Stimulated activated CD8-positive, alpha-beta memory T cell treated with anti-CD3 and anti-CD28 coated beads, Interleukin-4, amount 100 ng/mL, for 4 hours (primary cell): ENCODE results near the gene CDH4.

Experiments
- DNase-seq, 2 donors: peaks; one replicate each; pipeline ENCODE4 v3.0.0-alpha.2; 2020; ENCODE audit warnings: low read depth in 2 of 2, low spot score in 1 of 2

The CDH4 gene

DNA sequence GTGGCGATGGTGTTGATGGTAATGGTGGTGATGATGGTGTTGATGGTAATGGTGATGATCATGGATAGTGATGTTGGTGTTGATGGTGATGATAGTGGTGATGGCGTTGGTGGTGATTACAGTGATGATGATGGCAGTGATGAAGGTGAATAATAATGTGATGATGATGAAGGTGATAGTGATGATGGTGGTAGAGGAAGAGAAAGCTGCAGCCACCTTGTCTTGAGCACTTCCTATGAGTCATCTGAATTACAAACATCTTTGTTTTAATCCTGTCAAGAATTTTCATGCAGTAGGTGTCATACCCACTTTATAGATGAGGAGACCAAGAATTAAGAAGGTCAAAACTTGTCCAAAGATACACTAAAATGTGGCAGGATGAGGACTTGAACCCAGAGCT, 571.2 kb downstream of the CDH4 start:
- DNase-seq, result no peak

- DNase-seq, result no peak
Observed at GRCh38 chr20:61828891-61829290, 576.8 kb downstream of the CDH4 start.

DNA sequence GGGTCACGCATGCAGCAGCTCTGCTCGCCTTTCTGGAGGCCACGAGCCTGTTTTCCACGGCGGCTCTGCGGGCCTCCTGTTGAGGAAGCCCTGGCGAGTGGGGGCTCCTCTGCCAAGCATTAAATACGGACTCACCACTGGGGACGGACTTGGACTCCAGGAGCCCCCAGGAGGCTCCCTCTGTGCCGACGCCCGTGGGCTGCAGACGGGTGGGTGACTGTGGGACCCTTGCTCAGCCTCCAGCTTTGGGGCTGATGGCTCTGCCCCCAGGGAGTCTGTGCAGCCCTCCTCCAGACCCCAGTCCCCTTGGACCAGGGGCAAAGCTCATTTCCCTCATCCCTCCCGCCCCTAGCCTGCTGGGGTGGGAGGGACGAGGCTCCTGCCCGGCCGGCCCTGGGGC, 577.5 kb downstream of the CDH4 start:
- no peak for DNase-seq

GRCh38 chr20:61830241-61830930, 578.3 kb downstream of the CDH4 start:
- DNase-seq, result no peak

- DNase-seq, result no peak
Observed at GRCh38 chr20:61830991-61831390, 578.9 kb downstream of the CDH4 start.

DNA sequence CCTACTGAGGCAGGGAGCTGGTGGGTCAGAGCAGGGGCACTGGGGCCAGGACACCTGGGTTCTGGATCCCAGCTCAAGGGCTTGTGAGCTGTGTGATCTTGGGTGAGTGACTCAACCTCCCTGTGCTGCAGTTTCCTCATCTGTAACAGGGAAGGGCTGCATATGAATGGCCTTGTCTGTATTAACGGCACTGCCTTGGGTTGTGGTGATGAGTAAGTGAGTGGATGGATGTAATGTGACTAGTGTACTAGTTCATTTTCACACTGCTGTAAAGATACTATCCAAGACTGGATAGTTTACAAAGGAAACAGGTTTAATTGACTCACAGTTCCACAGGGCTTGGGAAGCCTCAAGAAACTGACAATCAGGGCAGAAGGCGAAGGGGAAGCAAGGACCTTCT, 580.1 kb downstream of the CDH4 start:
- no peak for DNase-seq

GRCh38 chr20:61833807-61834610, 581.9 kb downstream of the CDH4 start:
- DNase-seq, result no peak

DNA sequence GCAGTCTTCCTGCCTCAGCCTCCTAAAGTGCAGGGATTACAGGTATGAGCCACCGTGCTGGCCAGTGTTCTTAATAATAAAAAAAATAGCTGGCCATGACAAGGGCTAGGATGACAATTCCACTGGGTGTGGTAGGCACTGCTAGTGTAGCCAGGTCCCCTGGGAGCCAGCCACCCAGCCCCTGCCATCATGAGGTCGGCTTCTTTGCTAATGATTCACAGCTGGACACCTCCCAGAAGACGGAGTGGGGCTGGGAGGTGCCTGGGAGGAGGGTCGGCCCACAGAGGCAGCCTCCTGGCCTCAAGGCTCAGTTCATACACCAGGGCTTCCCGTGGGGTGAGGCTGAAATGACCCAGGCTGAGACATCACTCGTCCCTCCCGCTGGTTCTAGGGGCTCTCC, 583.2 kb downstream of the CDH4 start:
- no peak for DNase-seq

GRCh38 chr20:61835791-61836350, 583.8 kb downstream of the CDH4 start:
- DNase-seq, result no peak

DNA sequence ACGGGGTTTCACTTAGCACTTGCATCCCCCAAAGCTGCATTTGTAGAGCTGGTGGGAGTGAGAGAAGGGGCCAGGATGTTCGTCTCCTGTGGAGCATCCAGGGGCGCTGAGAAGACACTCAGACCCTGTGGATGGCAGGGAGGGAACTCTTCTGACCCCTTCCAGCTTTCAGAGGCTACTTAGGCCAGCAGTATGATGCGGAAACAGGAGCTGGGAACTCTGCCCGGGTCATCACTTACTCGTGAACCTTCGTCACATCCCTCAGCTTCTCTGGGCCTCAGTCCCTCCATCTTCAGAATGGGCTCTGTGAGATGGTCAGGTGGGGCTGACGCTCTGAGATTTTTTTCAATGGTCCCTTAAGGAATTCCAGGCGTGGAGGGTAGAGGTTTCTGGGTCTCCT, 585.1 kb downstream of the CDH4 start:
- DNase-seq, result no peak

DNA sequence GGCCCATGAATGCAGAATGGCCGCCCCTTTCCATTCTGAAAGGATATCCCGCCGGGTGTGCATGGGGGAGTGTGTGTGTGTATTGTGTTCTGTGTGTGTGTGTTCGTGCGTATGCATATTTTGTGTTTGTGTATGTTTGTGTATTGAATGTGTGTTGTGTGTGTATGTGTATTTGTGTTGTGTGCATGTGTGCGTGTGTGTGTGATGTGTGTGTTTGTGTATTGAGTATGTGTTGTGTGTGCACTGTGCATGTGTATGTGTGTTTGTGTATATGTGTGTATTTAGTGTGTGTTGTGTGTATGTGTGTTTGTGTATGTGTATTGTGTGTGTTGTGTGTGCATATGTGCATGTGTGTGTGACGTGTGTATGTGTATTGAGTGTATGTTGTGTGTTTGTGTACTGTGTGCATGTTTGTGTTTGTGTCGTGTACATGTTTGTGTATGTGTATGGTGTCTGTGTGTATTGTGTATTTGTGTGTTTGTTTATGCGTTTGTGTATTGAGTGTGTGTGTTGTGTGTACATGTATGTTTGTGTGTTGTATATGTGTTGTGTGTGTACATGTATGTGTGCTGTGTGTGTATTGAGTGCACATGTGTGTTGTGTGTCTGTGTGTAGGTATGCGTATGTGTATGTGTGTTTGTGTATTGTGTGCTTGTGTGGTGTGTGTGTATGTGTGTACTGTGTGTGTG, 587.3 kb downstream of the CDH4 start:
- DNase-seq, result no peak

DNA sequence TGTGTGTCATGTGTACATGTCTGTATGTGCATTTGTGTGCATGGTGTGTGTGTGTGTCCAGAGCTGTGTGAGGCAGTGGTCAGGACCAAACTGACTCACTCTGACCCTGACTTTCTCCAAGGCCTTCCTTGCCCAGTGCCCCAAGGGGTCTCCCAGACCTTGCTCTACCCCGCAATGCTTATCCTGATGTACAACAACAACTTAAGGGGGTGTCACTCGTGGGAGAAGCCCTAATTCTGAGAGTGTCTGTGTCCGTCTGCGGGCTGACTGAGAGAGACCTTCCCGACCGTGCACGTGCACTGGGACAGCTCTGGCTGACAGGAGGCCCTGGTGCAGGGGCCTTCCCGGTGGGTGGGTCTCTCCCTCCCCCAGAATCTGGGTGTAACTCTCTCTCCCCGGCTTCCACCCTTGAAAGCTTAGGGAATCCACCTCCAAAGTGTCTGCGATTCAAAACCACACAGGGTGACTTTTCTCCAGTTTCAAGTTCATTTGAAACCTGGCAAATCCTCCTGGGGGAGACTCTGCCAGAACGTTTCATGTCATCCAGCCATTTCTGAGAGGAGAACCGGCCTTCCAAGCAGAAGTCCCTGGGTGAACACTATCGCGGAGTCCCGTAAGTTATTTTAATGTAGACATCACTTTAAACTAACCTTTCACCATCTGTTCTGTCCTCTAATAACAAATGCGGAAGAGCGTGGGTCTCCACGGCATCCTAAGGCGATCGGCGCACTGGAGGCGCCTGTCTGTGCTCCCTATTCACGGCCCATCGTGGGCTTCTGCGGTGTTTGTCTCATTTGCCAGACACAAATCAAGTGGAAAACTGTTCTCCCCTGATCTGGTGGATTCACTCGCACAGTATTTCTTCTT, 588.1 kb downstream of the CDH4 start:
- no peak for DNase-seq

GRCh38 chr20:61840779-61841455, 588.9 kb downstream of the CDH4 start:
- no peak for DNase-seq

DNA sequence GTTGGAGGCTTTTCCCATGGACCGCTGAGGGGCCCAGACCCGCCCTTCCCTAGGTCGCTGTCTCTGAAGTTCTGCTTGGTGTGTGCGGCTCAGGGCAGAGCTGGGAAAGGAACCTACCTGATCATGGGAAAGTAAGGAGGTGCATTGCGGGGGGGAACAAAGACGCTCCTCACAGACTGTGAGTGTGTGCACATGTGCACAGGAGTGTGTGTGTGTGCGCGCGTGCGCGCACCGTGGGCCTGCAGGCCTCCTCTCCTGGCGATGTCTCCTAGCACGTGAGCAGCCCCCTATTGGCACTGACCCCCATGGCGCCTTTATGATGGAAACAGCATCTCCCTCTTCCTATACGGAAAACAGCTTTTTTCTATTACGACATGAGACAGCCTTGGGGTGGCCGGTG, 589.5 kb downstream of the CDH4 start:
- no peak for DNase-seq

DNA sequence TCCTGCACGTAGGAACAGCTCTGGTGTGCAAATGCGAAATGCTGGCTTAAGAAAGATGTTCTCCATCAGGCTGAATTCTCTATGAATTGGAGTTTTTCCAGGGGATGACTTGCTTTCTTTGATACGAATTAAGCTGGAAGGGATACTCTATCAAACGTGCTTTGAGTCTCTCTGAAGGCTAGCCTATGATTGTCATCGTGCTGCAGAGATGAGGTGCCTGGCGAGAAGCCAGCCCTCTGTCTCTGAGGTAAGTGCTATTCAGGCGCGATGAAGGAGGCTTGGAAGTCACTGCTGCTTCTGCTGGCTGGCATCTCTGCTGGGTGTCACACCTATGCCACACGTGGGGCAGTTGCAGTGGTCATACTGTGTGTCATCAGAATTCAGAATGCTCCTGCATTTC, 589.9 kb downstream of the CDH4 start:
- DNase-seq, result no peak

DNA sequence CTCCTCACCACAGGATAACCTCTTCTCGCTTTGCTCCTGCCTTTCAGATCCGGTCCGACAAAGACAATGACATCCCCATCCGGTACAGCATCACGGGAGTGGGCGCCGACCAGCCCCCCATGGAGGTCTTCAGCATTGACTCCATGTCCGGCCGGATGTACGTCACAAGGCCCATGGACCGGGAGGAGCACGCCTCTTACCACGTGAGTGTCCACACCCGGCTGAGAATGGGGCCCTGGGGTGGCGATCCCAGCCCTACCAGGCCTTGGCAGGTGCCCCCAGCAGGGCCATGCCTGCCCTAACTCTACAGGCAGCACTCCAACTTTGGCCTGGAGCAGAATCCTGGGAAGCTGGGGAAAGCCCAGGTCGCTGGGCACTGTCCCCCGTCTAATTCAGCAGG, 592.6 kb downstream of the CDH4 start:
- DNase-seq, result no peak

- DNase-seq, result no peak
Observed at GRCh38 chr20:61845233-61845671, 593.2 kb downstream of the CDH4 start.

GRCh38 chr20:61846074-61846473, 594.0 kb downstream of the CDH4 start:
- no peak for DNase-seq

- no peak for DNase-seq
Observed at GRCh38 chr20:61846741-61847419, 594.8 kb downstream of the CDH4 start.

- no peak for DNase-seq
Observed at GRCh38 chr20:61847420-61847748, 595.3 kb downstream of the CDH4 start.
